22Rv1 (cell line): ENCODE results near the gene TGM2.

Experiments used
- H3K27ac ChIP-seq: fragments of 450-650 bp; 2 replicates; pipeline ENCODE4 v1.5.1; 2017
- CTCF ChIP-seq: fragments of 450-650 bp; IDR thresholded peaks from 2 replicates; pipeline ENCODE4 v1.5.1; 2017; ENCODE audit warnings: mild to moderate bottlenecking
- ZFX ChIP-seq: fragments of 450-650 bp; IDR thresholded peaks from 2 replicates; pipeline ENCODE4 v1.6.1; 2017; ENCODE audit warnings: antibody characterized with exemption, borderline replicate concordance

The TGM2 gene

GRCh38 chr20:38083338-38084048, 81.6 kb downstream of the TGM2 start:
- H3K27ac ChIP-seq, result no peak overlapping the region
- no peak for TF ChIP-seq ZFX
- no peak for TF ChIP-seq CTCF

GRCh38 chr20:38082894-38083293, 82.2 kb downstream of the TGM2 start:
- H3K27ac ChIP-seq, result no peak overlapping the region
- TF ChIP-seq CTCF, result no peak
- TF ChIP-seq ZFX, result no peak

- no peak overlapping the region for H3K27ac ChIP-seq
- no peak for TF ChIP-seq ZFX
- no peak for TF ChIP-seq CTCF
Measured at GRCh38 chr20:38081575-38081974, 83.5 kb downstream of the TGM2 start.

- no peak overlapping the region for H3K27ac ChIP-seq
Measured at GRCh38 chr20:38079353-38079752, 85.7 kb downstream of the TGM2 start.

GRCh38 chr20:38078084-38078483, 87.0 kb downstream of the TGM2 start:
- no peak overlapping the region for H3K27ac ChIP-seq
- no peak for TF ChIP-seq CTCF
- TF ChIP-seq ZFX, result no peak

More at GRCh38 chr20:38079353-38079752, 85.7 kb downstream of the TGM2 start:
- TF ChIP-seq ZFX (no peak), CTCF (no peak)
